GM18519 (cell line): ENCODE results near the gene SLC25A48.
A peak's percentile ranks its signal among the peaks of the same experiment; 100 is the strongest.

Experiments
- ATAC-seq: cut with Tn5 transposase; IDR thresholded peaks from one replicate; pipeline ENCODE4 v1.9.1; 2021; ENCODE audit warnings: mild to moderate bottlenecking, moderate library complexity; ENCODE audit not compliant: unreplicated experiment, low FRiP score

SLC25A48 gene

GRCh38 chr5:135879591-135879990, 45.1 kb downstream of the SLC25A48 start:
- no peak for ATAC-seq

GRCh38 chr5:135880278-135880677, 45.8 kb downstream of the SLC25A48 start:
- ATAC-seq, result no peak

GRCh38 chr5:135880801-135881200, 46.3 kb downstream of the SLC25A48 start:
- ATAC-seq, result no peak

GRCh38 chr5:135881244-135881643, 46.8 kb downstream of the SLC25A48 start:
- no peak for ATAC-seq

GRCh38 chr5:135881819-135882218, 47.4 kb downstream of the SLC25A48 start:
- no peak for ATAC-seq

DNA sequence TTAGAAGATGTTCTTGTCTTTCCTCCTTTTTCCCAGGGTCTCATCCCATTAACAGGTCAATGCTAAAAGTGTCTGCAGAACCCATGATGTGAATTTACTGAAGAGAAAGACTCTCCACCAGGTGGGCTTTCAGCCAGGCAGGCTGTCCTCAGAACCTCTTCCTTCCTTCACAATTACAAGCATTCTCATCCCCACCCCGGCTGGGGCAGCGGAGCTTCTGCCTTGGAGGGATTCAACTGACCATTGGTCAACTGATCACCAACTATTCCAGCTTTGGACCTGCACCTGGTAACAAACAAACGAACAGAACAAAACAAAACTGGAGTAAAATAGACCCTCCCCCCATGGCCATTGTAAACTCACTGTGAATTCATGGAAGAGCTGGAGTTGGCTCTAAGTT, 48.6 kb downstream of the SLC25A48 start:
- no peak for ATAC-seq

DNA sequence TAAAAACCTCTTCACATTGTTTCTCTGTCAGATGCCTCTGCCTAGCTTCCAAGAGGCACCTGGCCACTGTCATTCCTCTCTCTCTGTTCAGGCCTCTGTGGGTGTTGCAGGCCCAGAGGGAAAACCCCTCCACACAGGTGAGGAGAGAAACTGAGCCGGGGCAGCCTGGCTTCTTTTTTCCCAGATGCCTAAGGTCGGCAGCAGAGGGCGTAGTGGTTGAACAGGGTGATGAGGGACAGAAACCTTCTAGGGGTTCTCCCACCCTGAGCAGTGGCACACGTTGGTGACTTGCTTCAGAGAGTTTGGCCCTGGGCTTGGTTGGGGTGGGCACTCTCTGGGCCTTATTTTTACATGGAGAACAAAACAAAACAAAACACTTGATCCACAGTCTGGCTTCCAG, 49.0 kb downstream of the SLC25A48 start:
- no peak for ATAC-seq

GRCh38 chr5:135885031-135885430, 50.6 kb downstream of the SLC25A48 start:
- no peak for ATAC-seq

DNA sequence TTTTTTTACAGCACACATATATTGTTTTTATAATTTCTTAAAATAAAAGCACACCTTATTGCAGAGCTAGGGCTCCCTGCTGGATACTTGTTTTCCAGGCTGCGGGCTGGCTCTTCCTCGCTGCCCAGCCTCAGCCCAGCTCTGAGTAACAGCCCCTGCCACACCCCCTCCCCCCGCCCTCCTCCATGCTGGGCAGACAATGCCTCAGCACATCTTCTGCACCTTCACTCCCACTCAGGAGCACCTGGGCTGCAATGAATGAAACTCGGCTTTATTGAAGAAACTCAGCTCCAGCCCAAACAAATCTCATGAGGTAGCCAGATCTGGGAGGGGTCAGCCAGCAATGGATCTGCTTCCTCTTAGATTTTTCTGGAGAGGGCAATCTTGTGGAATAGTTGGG, 51.7 kb downstream of the SLC25A48 start:
- ATAC-seq, result no peak

DNA sequence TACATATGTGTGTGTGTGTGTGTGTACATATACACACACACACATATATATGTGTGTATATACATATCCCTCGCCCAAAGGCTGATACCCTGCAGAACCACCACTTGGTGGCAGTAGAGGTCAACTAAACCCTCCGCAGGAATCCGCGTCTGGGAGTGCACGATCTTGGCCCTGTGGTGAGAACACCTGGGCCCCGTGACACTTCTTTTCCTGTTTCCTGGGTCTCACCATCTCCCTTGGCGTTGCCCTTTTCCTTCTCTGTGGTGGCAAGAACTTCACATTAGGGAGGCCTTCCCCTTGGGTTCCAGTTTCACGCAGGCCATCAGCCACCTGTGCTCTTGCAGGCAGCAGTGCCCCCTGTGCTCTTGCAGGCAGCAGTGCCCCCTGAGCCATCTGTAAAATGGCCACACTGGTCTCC, 53.0 kb downstream of the SLC25A48 start:
- peak; percentile 95 for ATAC-seq

- no peak for ATAC-seq
Measured at GRCh38 chr5:135887881-135888614, 53.6 kb downstream of the SLC25A48 start.

- ATAC-seq, result no peak
Measured at GRCh38 chr5:135890296-135890695, 55.8 kb downstream of the SLC25A48 start.

DNA sequence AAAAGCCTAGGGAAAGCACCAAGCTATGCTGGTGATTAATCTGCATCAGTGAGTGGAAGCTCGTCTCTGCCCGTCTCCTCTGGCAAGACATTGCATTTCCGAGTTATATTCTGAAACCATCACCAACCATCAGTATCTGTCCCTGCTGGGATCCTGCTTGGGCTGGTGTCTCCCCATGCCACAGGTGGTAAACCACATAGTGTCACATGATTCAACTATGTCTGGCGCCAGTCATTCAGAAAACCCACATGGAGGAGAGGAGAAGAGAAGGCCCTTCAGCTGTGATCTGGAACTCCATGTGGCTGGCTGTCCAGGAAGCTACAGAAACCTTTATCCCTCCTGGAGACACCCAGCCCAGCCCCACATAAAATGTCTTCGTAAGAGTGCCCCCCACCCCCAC, 56.4 kb downstream of the SLC25A48 start:
- ATAC-seq, result no peak

- no peak for ATAC-seq
Measured at GRCh38 chr5:135891268-135891667, 56.8 kb downstream of the SLC25A48 start.

DNA sequence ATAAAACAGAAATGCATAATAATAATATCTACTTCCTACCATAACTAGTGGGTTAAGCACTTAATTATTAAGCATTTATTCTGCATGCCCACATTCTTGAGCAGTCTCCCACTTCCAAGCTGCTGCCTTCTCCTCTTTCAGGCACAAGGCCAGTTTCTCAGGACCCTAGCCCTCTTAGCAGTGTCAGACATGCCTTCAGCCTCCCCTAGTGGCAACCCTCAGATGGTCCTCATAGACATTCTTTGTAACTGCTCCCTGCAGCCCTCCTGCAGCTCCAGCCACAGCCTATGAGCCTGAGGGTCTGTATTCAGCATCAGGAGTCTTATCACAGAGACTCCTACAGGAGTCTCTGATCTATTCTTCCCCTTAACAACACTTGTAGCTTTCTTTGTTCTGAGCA, 57.3 kb downstream of the SLC25A48 start:
- no peak for ATAC-seq

DNA sequence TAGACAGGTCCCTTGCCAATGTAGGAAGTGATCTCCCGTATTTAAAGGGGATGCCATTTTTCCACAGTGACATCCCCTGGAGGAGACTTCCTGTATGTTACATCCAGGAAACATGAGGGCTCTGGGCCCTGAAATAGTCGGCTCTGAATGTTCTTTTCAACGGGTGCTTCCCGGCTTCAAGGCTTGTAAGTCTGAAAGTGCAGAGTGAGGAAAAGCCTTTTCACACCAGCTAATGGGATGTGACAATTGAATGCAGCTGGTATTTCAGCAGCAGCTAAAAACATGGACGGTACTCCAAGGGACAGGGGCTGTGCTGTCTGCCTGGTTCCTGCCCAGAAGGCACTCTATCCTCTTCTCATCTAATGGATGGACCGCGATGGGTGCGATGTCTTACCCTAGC, 59.8 kb downstream of the SLC25A48 start:
- no peak for ATAC-seq

DNA sequence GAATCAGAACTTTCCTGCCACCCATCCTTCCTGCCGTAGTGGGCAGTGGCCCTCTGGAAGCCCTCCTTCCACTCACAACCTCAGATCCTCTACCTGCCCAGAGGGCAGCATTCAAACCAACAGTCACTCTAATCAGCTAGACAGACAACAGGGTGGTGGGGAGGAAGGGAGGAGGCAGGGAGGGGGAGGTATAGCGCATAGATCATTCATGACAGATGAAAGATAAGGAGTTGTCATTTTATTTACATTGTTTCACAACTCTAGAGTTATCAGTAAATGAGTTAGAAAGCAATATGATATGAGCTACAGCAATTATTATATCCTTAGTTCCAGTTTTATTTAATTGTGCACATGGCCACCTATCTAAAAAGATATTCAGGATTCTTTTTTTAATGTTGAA, 60.3 kb downstream of the SLC25A48 start:
- no peak for ATAC-seq

DNA sequence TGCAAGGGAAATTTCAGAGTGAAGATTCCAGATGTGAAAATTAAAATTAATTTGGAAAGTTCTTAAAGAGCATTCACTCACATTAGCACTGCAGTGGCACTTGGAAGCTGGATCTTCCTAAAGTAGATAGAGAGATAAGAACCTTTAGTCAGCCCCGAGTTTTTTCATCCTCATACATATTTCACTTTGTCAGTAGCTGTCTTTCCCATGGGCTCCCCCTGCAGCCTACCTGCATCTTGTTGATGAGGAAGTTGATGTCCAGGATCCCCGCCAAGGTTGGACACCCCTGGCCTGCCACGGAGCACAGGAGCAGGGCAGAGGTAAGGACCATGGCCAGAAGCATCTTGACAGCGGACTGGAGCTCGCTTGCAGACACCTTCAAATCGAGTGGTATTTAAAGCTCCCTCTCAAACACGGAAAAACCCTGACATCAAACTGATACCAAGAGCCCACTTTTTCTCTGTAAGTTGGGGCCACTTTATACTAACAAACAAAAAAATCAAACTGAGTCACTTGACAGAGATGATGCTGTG, 61.1 kb downstream of the SLC25A48 start, which contains the start of gene IL9:
TSS of gene IL9 (minus strand) at position 368 of the 533 bp plus-strand sequence. CDS start at position 343, 25 bp downstream.
- no peak for ATAC-seq

- ATAC-seq, result no peak
Measured at GRCh38 chr5:135898651-135899050, 64.2 kb downstream of the SLC25A48 start.

DNA sequence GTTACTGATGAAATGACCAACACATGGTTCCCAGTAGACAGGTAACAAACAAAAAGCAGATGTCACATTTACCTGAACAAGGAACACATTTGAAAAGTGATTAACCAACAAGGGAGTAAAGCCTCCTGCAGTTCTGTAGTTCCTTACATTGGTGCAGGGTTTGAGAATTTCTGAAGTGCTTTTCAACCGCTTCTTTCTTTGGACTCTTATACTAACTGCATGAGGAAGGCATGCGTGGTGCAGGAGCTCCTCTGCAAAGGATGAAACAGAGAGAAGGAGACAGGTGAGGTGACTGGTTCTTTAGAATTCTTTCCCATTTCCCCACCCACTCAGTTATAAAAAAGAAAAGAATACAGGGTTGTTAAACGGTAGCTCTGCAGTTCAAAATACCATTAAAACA, 65.8 kb downstream of the SLC25A48 start:
- no peak for ATAC-seq

GRCh38 chr5:135901633-135902032, 67.2 kb downstream of the SLC25A48 start:
- ATAC-seq, result no peak

DNA sequence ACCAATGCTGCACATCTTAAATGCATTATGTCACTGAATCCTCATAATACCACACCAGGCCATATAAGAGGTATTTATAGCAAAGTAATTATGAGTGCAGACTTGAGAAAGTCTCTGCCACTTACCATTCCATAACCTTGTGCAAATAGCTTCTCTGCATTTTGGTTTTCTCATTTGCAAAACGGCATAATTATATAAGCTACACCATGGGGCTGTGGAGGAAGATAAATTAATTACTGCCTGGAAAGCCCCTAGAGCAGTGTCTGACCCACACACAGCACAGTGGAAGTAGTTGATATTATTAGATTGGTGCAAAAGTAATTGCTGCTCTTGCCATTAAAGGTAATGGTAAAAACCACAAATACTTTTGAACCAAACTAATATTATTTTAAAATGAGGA, 70.7 kb downstream of the SLC25A48 start:
- ATAC-seq, result no peak
